Measurements from ENCODE around the gene DIDO1.

Gene DIDO1

DNA sequence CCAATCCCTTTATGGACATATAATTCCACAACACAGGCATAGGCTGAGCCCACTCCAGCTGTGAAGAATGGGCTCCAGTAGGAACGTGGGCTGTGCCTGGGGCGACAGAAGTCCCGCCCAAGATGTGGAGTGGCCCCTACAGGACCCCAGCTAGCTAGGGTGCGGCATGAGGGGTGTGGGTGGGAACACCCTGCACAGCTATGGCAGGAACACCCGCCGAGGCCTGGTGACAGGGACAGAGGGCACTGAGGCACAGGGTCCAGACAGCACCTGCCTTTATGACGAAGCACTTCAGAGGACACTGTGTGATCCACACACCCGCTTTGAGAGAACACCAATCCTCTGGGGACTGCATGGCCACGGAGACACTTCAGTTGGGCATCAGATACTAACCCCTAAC lies 36.4 kb downstream of the DIDO1 start:
- DNase-seq = no peak

DNA sequence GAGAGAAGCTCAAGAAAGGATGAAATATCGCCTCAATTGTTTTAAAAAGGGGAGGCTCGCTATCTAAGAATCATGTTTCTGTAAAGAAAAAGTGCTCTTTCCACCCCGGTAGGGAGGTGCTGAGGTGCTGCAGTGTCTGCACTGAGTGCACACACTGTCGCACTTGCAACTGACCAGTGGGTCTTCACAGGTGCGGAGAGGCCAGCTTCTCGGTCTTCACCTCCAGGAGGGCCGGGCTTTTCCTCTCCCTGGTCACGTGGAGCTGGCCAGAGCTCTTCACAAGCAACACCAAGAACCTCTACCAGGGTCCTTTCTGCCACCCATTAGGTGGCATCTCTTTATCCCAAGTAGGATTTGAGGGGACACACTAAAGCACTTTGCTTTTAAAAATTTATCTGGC lies 36.9 kb downstream of the DIDO1 start:
- DNase-seq = no peak

DNA sequence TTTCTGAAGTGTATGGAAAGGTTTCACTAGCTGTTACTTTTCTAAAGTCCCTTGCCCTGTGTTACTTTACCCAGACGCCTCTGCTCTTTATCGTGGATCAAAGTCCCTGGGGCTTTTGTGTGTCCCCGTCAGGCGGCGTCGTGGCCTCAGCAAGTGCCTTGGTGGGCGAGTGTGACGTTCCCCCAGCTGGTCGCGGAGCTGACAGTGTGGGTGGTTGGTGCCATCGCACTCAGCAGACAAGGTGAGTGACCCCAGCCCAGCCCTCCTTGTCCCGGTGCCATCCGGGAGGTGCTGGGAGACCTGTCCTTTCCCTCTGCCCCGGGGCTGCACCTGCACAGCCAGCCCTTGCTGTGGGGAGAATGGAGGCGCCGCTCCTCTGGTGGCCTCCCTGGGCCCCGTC lies 37.4 kb downstream of the DIDO1 start:
- DNase-seq = no peak

DNA sequence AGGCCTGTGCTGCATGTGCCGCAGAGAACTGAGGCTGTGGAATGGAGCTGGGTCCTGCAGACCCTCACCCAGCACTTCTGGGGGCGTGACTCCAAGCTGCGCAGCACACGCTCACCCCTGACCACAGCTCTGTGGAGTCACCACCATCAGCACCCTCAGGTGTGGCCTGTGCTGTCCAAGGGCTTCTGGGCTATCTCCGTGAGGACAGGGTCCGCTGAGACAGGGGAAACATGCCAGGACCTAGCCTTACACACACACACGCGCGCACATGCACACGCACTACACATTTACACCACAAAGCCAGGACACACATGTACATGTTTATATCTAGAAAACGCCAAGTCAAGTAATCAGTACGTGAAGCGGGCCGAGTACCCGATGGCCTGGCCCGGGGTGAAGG lies 37.9 kb downstream of the DIDO1 start:
- DNase-seq = no peak

DNA sequence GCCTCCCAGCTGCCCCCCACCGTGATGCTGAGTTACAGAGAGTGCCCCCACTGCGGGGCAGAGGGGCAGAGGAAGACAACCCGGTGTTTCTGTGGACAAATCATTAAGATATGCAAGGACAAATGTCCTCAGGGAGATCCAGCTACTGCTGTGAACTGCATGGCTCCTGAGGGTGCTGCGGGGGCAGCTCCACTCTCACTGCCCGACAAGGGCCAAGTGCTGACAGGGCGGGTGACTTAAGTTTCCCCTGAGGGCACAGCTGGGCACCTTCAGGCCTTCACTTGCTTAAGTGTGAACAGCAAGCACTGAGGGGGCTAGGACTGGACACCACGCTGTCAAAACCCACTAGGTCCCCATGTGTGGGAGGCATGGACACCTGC lies 38.5 kb downstream of the DIDO1 start:
- DNase-seq = no peak

DNA sequence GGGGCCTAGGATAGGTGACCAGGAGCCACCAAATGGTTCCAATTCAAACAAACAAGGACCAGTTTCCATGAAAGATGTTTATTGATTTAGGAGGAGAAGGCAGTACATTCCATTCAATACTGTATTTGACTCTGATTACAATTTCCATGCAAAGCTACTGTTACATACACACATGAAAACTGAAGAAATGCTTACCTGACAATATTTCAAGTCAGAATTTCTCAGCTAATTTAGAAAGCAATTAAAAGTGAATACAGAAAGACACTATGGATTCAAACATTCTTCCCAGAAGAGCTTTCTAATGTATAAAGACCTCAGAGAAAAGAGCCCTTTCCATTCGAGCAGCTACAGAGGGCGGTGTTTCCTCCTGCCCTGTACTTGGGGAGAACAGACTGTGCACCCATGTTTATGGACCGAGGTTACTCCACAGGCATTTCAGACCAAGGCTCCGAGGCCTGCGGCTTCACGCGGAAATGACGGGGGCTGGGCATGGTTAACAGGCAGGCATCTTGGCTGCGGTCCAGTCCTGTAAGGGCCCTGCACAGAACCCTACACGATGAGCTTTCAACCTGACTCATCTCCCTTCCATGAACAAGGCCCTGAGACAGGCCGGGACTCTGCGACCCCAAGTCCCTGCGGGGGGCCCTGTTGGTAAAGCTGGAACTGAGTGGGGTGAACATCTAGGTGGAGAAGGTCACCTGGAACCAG lies 39.0 kb downstream of the DIDO1 start:
- peak; percentile 40 for DNase-seq

DNA sequence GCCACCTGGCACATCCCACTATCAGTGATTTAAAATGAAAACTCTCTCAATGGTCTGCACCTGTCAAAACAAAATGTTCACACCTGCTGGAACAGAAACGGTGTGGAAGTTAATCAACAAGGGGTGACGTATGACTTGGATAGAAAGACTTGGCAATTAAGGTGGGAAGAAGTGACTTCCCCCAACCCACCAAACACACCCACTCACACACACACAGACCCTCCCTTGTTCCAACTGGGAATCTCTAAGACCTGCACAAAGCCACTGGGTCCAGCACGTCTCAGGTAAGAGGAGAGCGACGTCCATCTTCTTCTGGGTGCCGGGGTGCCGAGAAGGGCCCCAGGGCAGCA lies 39.6 kb downstream of the DIDO1 start:
- DNase-seq = no peak

DNA sequence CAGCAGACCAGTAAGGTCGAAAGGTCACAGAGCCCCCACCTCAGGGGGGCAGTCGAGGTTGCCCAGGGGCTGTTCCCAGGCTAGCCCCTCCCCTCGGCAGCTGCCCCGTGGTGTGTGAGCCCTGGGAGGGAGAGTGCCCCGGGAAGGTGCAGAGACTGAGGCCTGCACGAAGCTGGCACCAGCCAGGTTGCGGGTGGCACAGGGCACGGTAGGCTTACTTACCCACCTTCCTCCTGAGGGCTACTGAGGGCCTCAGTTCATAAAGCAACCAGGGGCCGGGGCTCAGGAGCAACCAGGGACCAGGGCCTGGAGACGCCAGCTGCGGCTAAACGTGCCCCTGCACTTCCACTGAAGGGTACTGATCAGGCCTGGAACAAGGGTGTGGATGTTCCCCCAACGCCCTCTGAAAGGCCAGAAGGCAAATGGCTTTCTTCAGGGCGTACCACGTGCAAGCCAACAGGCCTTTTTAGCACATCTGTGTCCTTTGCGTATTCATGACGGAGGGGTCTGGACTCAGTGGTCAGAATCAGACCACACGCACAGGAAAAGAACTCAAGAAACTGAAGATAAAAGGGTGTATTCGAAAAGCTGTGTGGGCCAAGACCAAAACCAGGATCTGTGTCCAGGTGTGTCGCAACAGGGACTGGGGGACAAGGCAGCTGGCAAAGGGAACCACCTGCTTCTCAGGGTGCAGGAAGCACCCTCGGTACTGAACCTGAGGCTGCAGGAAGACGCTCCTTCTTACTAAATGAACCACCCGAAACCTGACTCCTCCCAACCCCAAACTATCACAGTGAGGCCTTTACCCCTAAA lies 40.2 kb downstream of the DIDO1 start:
- DNase-seq = no peak

DNA sequence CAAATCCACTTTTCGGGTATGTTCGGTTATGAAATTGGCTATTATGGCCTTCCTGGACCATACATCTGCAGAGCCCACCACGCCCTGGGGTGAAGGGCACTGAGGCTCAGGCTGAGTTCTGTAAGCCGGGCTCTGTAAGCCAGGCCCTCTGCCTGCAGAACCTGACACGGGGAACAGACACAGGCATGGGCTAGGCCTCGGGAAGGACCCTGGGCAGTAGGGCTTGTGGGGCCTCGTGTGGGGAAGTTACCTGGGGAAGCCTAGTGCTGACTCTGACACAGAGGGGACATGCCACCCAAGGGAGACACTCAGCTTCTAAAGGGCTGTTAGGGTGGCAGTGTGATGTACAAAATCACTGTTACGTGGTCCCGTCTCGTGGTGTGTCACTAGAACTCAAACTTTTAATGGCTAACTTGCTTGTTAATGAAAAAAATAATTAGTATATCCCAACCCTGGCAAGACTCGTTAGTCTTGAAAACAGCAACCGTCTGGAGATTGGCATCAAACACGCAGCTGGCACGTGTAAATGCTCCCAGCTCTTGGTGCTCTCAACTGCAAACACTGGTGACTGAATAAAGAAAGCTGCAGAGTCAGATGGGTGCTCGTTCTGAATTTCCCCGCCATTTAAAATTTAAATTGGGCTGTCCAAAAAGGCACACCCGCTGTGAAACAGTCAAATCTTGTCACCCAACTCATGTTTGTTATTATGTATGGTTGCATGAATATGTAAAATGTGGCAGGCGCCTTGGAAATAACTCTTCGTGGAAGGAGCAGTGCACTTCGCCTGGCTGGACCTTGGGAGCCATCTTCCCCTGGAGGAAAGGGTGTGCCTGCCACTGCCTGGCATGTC lies 41.0 kb downstream of the DIDO1 start:
- DNase-seq = no peak

DNA sequence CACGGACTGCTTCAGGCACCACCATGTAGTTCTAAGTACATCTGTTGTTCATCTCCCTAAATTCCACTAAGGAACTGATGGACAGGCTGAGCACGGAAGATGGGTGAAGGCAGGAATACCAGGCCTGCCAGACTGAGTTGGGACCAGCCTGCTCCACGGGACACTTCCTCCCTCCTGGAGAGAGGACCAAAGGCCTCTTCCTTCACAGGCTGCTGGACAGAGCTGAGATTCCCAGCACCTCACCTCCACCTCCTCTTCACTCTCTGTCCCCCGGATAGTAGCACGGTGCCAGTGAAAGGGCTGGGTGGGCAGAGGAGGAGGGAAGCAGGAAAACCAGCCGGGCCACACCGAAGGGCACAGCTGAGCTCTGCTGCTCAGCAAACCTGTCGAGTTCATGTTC lies 41.7 kb downstream of the DIDO1 start:
- no peak for DNase-seq

DNA sequence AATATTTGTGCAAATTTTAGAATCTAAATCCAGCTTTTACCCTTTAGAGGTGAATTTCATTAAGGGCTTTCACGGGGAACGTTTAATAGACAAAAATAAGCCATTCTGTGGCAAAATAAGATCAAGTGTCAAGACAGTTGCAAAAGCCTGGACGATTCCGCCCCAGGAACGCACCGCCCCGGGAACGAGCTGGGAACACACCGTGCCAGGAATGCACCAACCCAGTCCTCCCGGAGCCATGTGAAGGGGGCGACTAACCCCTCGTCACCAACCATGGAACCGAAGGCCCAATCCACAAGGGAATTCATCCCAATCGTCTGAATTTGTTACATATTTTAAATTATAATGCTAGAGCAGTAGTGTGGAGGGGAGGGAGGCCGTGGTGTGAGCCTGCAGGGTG lies 43.9 kb downstream of the DIDO1 start:
- no peak for DNase-seq

DNA sequence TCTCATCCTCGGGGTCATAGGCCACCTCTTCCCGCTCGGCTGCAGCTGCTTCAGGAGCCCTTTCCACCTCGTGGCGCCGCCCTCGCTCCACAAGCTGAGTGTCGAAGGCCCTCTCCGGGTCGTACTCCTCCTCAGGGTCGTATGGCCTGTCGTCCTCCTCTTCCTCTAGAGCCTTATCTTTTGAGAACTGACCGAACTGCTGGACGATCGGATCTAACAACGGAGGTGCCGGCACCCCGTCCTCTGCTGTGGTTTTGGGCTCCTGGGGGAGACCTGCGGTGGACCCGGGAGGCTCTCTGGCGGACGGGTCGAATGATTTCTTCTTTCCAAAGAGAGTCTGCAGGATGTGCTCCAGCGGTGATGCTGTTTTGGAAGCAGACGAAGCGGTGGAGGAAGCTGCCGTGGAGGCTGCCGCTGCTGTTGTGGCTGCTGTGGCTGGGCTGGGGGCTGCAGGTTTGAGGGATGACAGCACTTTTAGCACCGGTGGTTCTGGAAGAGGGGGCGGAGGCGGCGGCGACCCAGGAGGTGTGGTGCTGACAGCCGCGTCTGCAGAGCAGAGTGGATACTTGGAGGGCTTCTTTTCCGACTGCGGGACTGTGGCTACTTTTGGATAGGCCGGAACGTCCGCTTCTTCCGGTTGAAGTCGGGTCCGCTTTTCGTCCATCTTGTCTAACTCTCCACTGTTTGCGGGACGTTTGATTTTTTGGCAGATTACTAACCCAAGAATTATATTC lies 44.5 kb downstream of the DIDO1 start:
- no peak for DNase-seq

DNA sequence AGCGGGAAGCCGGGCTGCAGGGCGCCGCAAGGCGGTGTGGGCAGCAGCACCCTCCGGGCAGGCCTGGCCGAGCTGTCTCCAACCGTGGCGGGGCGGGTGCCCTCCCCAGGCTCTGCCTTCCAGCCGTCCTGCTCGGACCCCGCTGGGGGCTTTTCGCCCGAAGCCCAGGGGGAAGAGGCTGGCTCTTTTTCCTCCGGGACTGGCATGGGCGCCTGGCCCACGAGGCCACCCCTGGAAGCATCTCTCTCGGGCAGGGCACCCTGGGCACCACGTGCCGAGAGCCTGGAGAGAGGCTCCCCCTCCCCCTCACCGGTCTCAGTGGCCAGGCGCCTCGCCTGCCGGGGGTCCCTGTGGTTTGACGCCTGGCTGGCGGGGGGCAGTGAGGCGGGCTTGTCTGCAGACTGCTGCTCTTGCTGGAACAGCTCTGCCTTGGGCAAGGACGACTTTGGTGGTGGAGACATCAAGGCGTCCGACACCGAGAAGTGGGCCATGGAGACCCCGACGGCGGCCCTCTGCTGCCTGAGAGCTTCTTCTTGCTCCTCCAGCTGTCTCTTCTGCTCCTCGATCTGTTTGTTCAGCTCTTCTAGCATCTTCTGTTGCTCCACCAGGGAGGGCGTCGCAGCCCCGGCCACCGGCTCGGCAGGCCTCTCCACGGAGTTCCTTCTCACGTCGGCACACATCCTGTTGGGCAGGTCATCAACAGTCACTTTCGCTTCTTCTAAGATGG lies 45.2 kb downstream of the DIDO1 start:
- no peak for DNase-seq

DNA sequence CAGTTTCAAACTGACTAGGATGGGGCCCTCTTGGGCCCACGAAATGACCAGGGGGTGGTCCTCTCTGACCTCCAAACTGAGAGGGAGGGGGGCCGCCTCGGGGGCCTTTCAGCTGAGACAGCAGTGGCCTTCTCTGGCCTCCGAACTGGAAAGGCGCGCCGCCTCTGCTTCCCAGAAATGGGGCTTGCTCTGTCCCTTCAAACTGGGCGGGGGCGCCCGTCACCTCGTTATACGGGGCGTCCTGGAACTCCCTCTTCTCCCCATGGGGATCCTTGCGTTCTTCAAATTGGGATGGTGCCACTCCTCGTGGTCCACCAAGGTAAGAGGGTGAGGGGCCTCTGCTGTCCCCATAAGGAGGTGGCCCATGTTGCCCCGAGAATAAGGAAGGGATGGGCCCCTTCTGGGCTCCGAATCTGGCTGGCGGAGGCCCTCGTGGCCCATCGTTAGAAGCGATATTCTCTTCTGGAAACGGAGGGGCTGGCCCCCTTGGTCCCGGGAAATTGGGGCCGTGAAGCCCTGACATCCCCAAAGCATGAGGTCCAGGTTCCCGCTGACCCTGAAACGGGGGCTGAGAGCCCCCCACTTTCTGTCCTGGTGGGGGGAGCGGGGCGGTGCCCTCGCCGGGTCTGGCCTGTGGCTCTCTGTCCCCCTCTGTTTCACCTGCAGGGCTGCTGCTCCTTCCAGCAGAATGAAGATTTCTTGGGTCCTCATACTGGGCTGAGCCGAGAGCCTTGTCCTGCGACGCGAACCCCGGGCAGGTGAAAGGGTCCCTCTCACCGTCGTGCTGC lies 46.0 kb downstream of the DIDO1 start:
- DNase-seq = no peak

DNA sequence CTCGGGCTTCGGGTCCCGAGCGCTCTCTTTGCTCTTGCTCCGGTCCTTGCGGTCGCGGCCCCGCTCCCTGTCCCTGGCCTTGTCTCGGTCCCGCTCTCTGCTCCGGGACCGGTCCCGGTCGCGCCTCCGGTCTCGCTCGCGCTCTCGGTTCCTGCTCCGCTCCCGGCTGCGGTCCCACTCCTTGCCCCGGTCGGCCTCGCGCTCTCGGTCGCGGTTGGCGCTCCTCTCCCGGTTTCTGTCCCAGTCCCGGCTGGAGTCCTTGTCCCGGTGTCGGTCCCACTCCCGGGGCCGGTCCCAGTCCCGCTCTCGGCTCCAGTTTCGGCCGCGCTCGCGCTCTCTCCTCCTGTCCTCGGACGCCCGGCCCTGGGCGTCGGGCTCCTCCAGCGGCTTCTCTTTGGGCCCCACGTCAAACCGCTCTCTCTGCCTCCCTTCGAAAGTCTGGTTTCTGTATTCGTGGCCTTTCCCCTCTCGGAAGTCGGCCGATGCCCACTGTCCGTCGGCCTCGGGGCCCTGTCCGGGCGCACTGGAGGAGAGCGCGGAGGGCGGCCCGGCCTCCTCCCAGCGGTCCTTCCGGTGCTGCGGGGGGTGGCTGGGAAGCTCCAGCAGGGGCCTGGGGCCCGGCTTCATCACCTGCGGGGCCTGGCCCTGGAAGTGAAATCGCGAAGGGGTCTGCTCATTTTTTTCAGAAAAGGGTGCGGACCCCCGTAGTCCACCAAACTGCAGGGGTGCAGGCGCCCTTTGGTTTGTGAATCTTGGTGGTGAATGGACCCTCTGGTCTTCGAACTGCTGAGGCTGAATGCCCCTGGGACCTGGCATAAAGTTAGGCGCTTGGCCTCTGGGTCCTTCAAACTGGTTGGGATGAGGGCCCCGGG lies 46.8 kb downstream of the DIDO1 start:
- DNase-seq = no peak

DNA sequence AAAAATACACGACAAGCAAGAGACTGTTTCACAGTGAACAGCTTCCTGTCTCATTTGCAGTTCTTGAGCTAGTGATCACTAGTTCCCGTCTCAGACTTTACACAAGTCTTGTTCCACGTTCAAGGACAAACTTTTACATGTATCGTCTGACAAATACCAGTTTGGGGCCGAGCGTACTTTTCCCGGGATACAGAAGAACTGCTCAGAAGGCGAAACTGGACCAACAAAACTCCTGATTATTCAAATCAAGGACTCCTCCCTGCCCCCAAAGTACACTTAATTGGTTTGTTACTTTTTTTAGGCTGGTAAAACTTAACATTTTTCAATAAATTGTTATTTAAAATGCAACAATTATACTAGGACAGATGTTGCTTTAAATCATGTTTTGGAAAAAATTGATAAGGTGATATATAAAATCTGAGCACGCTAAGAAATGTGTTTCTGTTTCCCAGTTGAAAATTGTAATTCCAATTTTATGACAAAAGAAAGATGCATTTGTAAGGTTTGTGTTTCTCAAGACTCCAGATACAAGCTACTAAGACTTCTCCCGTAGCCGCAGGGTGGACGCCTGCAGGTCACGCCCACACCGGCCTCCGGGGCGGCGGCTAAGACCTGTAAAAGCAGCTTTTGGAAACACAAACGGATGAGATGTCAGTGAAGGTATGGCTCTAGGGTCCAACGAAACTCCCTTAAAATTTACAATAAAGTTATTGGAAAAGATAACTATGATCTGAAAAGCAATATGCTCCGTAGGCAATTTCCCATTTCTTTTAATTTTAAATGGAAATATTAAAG lies 47.9 kb downstream of the DIDO1 start:
- no peak for DNase-seq

DNA sequence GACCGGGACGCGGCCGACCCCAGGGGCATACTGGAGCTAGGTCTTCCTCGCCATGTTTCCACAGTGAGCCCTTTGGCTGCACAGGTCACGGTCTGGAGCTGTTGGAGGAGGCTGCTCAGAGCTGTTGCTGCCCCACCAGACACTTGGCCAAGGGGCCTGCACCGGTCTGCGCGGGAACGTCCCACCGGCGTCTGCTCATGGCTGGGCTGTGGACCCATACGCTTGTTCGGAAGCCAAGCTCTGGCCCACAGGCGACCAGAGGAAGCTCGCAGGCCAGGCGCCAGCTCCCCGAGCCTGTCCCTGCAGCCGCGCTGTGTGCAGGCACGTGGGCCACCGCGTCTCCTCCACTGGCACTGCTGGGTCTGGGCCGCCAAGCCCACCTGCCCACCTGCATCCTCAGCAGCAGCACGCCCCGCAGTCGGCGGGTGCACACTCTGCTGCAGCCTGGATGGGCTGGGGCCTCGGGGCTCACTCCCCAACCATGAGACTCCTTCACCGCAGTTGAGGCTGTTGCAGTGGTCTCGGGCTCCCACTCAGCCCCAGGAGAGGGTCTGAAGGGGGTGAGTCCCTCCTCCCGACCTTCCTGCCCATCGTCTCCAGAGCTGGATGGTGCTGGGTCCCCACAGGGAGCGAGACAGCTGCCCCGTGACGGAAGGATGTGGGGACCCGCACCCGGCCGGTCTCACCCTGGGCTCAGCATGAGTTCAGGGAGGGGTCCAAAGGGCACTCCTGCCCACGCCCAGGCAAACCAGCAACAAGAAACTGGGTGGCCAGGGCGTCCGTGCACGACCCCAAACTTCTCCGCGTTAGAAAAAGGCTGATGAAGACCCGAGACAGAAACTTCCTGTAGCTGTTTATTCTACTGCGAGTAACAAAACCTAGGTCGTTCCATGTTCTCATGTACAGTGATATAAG lies 49.1 kb downstream of the DIDO1 start:
- no peak for DNase-seq

DNA sequence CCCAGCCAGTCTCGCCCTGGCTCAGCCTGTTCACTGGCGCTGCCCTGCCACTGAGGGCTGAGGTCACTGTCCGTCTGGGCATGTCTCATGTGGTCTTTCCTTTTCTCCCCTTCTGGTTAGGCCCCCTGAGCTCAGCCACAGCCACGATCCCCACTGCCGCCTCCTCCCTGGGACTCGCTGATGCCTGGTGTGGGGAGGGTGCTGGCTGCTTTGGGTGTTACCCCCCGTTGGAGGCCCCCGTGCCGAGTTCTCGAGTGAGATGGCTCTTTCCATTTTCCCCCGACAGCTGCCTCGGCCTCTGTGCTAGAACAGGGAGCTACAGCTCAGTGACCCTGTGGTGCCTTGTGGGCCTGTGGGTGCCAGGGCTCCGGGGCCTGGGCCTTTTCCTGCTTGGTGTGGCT lies 49.8 kb downstream of the DIDO1 start:
- DNase-seq = no peak

Measured in suppressor macrophage treated with lipopolysaccharide for 4 hours (primary cell).